Measurements from ENCODE around the gene ZC3H7A.

The ZC3H7A gene

DNA sequence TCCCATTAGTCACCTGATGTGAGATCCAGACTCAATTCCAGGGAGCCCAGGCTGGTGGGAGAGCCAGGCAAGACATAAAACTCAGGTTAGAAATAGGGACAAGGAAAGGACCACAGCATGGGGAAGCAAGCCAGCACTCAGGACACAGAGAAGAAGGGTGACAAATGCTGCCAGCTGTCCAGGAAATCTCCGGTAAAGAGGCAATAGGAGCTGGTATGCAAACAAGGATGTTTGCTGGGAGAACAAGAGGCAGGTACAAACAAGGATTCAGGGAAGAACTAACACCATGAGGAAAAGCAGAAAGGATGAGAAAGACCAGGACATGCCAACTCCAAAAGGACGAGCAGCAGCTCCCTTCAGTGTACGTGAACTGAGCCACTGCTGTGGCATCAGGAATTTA is 44.2 kb downstream of the ZC3H7A start:
- Histone ChIP-seq H3K4me1 (ENCODE audit: control insufficient read depth in 2 of 2, insufficient read depth in 1 of 2, low read depth in 1 of 2, low read length in 2 of 2) (no peaks in the 10 kb centered on the region), H3K36me3 (replicated peaks in 1 of 2; ENCODE audit: control insufficient read depth in 2 of 2, insufficient read depth in 2 of 2, low read length in 2 of 2) (peaks cover 38 to 92% of the 10 kb centered on the region in 2 donors), H2BK120ac (ENCODE audit: low read depth, low read length) (no peak overlapping the region), H3K79me1 (ENCODE audit: low read depth, low read length) (peaks cover 2% of the 10 kb centered on the region), H4K8ac (ENCODE audit: low read depth, low read length) (no peak overlapping the region), H3K9me3 (replicated peaks in 1 of 2; ENCODE audit: control insufficient read depth in 2 of 2, insufficient read depth in 1 of 2, low read depth in 1 of 2, low read length in 2 of 2) (no peaks in the 10 kb centered on the region), H3K4me2 (ENCODE audit: insufficient read depth, low read length, poor library complexity, severe bottlenecking) (no peak overlapping the region), H2BK15ac (ENCODE audit: low read length) (no peak overlapping the region), H3K27me3 (ENCODE audit: control insufficient read depth in 3 of 3, insufficient read depth in 3 of 3, low read depth in 1 of 3, low read length in 3 of 3) (no peaks in the 10 kb centered on the region), H3K27ac (replicated peaks; ENCODE audit: low read length) (no peak overlapping the region), H2AK5ac (ENCODE audit: low read depth, low read length) (no peak overlapping the region), H2BK5ac (ENCODE audit: low read length) (no peak overlapping the region), H3K9ac (ENCODE audit: low read depth, low read length, poor library complexity) (no peak overlapping the region), H3K4me3 (ENCODE audit: low read length in 2 of 2) (no peak overlapping the region), H3K14ac (ENCODE audit: low read length) (no peak overlapping the region), H4K91ac (ENCODE audit: low read depth, low read length, poor library complexity) (no peak overlapping the region), H2BK12ac (ENCODE audit: low read length) (no peak overlapping the region), H3K4ac (ENCODE audit: low read length) (no peak overlapping the region), H3K18ac (ENCODE audit: low read length) (no peak overlapping the region), H3K23ac (ENCODE audit: low read depth, low read length, poor library complexity) (no peak overlapping the region), H2AFZ (ENCODE audit: low read length) (no peak overlapping the region)
- no CpG with 5 or more reads among the region's 3 CpGs for WGBS, 2 donors (ENCODE audit: extremely low coverage in 2 of 2, insufficient read length in 2 of 2, insufficient replicate concordance in 1 of 2)
- DNase-seq (ENCODE audit: low spot score): no peak

GRCh38 chr16:11750056-11750455 is 47.0 kb downstream of the ZC3H7A start:
- H3K27ac ChIP-seq (replicated peaks; ENCODE audit: low read length): no peak overlapping the region
- H3K9ac ChIP-seq (ENCODE audit: low read depth, low read length, poor library complexity): no peak overlapping the region
- H2AK5ac ChIP-seq (ENCODE audit: low read depth, low read length): no peak overlapping the region
- H3K14ac ChIP-seq (ENCODE audit: low read length): no peak overlapping the region
- H3K18ac ChIP-seq (ENCODE audit: low read length): no peak overlapping the region
- no peak overlapping the region for H2BK120ac ChIP-seq (ENCODE audit: low read depth, low read length)
- peaks cover 2% of the 10 kb centered on the region for H3K79me1 ChIP-seq (ENCODE audit: low read depth, low read length)
- DNase-seq (ENCODE audit: low spot score): no peak
- no peak overlapping the region for H2BK5ac ChIP-seq (ENCODE audit: low read length)
- no peak overlapping the region for H3K4me2 ChIP-seq (ENCODE audit: insufficient read depth, low read length, poor library complexity, severe bottlenecking)
- H2AFZ ChIP-seq (ENCODE audit: low read length): no peak overlapping the region
- H4K8ac ChIP-seq (ENCODE audit: low read depth, low read length): no peak overlapping the region
- no peaks in the 10 kb centered on the region for H3K4me1 ChIP-seq (ENCODE audit: control insufficient read depth in 2 of 2, insufficient read depth in 1 of 2, low read depth in 1 of 2, low read length in 2 of 2)
- H3K4ac ChIP-seq (ENCODE audit: low read length): no peak overlapping the region
- H3K27me3 ChIP-seq (ENCODE audit: control insufficient read depth in 3 of 3, insufficient read depth in 3 of 3, low read depth in 1 of 3, low read length in 3 of 3): no peaks in the 10 kb centered on the region
- no peak overlapping the region for H2BK15ac ChIP-seq (ENCODE audit: low read length)
- H4K91ac ChIP-seq (ENCODE audit: low read depth, low read length, poor library complexity): no peak overlapping the region
- H3K23ac ChIP-seq (ENCODE audit: low read depth, low read length, poor library complexity): no peak overlapping the region
- no peaks in the 10 kb centered on the region for H3K9me3 ChIP-seq (replicated peaks in 1 of 2; ENCODE audit: control insufficient read depth in 2 of 2, insufficient read depth in 1 of 2, low read depth in 1 of 2, low read length in 2 of 2)
- WGBS, 2 donors (ENCODE audit: extremely low coverage in 2 of 2, insufficient read length in 2 of 2, insufficient replicate concordance in 1 of 2): no CpG with 5 or more reads among the region's 7 CpGs
- peaks cover 22 to 69% of the 10 kb centered on the region in 2 donors for H3K36me3 ChIP-seq (replicated peaks in 1 of 2; ENCODE audit: control insufficient read depth in 2 of 2, insufficient read depth in 2 of 2, low read length in 2 of 2)
- H2BK12ac ChIP-seq (ENCODE audit: low read length): no peak overlapping the region
- no peak overlapping the region for H3K4me3 ChIP-seq (ENCODE audit: low read length in 2 of 2)

GRCh38 chr16:11748404-11749254 is 48.4 kb downstream of the ZC3H7A start:
- no peak overlapping the region for H3K9ac ChIP-seq (ENCODE audit: low read depth, low read length, poor library complexity)
- H3K18ac ChIP-seq (ENCODE audit: low read length): no peak overlapping the region
- H2BK12ac ChIP-seq (ENCODE audit: low read length): no peak overlapping the region
- H3K4me3 ChIP-seq (ENCODE audit: low read length in 2 of 2): no peak overlapping the region
- peaks cover 22 to 58% of the 10 kb centered on the region in 2 donors for H3K36me3 ChIP-seq (replicated peaks in 1 of 2; ENCODE audit: control insufficient read depth in 2 of 2, insufficient read depth in 2 of 2, low read length in 2 of 2)
- H3K79me1 ChIP-seq (ENCODE audit: low read depth, low read length): no peaks in the 10 kb centered on the region
- no peak overlapping the region for H4K91ac ChIP-seq (ENCODE audit: low read depth, low read length, poor library complexity)
- no peak overlapping the region for H2BK120ac ChIP-seq (ENCODE audit: low read depth, low read length)
- no CpG with 5 or more reads among the region's 13 CpGs for WGBS, 2 donors (ENCODE audit: extremely low coverage in 2 of 2, insufficient read length in 2 of 2, insufficient replicate concordance in 1 of 2)
- H3K4ac ChIP-seq (ENCODE audit: low read length): no peak overlapping the region
- H3K14ac ChIP-seq (ENCODE audit: low read length): no peak overlapping the region
- no peak for DNase-seq (ENCODE audit: low spot score)
- H2AK5ac ChIP-seq (ENCODE audit: low read depth, low read length): no peak overlapping the region
- H2BK5ac ChIP-seq (ENCODE audit: low read length): no peak overlapping the region
- no peak overlapping the region for H3K4me2 ChIP-seq (ENCODE audit: insufficient read depth, low read length, poor library complexity, severe bottlenecking)
- no peaks in the 10 kb centered on the region for H3K27me3 ChIP-seq (ENCODE audit: control insufficient read depth in 3 of 3, insufficient read depth in 3 of 3, low read depth in 1 of 3, low read length in 3 of 3)
- H2AFZ ChIP-seq (ENCODE audit: low read length): no peak overlapping the region
- H4K8ac ChIP-seq (ENCODE audit: low read depth, low read length): no peak overlapping the region
- H3K23ac ChIP-seq (ENCODE audit: low read depth, low read length, poor library complexity): no peak overlapping the region
- no peak overlapping the region for H2BK15ac ChIP-seq (ENCODE audit: low read length)
- no peaks in the 10 kb centered on the region for H3K4me1 ChIP-seq (ENCODE audit: control insufficient read depth in 2 of 2, insufficient read depth in 1 of 2, low read depth in 1 of 2, low read length in 2 of 2)
- no peaks in the 10 kb centered on the region for H3K9me3 ChIP-seq (replicated peaks in 1 of 2; ENCODE audit: control insufficient read depth in 2 of 2, insufficient read depth in 1 of 2, low read depth in 1 of 2, low read length in 2 of 2)
- no peak overlapping the region for H3K27ac ChIP-seq (replicated peaks; ENCODE audit: low read length)

DNA sequence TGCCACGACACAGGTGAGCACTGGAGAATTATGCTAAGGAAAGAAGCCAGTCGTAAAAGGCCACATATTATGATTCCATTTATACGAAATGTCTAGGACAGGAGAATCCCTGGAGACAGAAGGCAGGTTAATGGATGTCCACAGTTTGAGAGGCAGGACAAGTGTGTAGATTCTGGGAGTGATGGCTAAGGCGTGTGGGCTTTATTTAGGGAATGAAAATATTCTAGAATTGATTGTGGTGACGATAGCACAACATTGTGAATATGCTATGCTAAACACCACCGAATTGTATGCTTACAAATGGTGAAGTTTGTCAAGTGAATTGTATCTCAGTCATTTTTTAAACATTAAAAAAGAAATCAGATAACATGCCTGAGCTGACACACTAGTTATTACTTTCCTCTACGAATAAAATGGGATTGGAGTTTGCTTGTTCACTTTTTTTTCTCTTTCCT is 49.1 kb downstream of the ZC3H7A start:
- H2AK5ac ChIP-seq (ENCODE audit: low read depth, low read length): no peak overlapping the region
- H3K27ac ChIP-seq (replicated peaks; ENCODE audit: low read length): no peak overlapping the region
- H3K23ac ChIP-seq (ENCODE audit: low read depth, low read length, poor library complexity): no peak overlapping the region
- H2BK12ac ChIP-seq (ENCODE audit: low read length): no peak overlapping the region
- WGBS, 2 donors (ENCODE audit: extremely low coverage in 2 of 2, insufficient read length in 2 of 2, insufficient replicate concordance in 1 of 2): no CpG with 5 or more reads among the region's 7 CpGs
- no peak overlapping the region for H4K91ac ChIP-seq (ENCODE audit: low read depth, low read length, poor library complexity)
- H3K18ac ChIP-seq (ENCODE audit: low read length): no peak overlapping the region
- no peak overlapping the region for H3K4me3 ChIP-seq (ENCODE audit: low read length in 2 of 2)
- H2AFZ ChIP-seq (ENCODE audit: low read length): no peak overlapping the region
- no peak overlapping the region for H3K4me2 ChIP-seq (ENCODE audit: insufficient read depth, low read length, poor library complexity, severe bottlenecking)
- H3K36me3 ChIP-seq (replicated peaks in 1 of 2; ENCODE audit: control insufficient read depth in 2 of 2, insufficient read depth in 2 of 2, low read length in 2 of 2): peaks cover 20 to 52% of the 10 kb centered on the region in 2 donors
- no peak overlapping the region for H2BK15ac ChIP-seq (ENCODE audit: low read length)
- H3K79me1 ChIP-seq (ENCODE audit: low read depth, low read length): no peaks in the 10 kb centered on the region
- H4K8ac ChIP-seq (ENCODE audit: low read depth, low read length): no peak overlapping the region
- H3K9me3 ChIP-seq (replicated peaks in 1 of 2; ENCODE audit: control insufficient read depth in 2 of 2, insufficient read depth in 1 of 2, low read depth in 1 of 2, low read length in 2 of 2): no peaks in the 10 kb centered on the region
- H3K4ac ChIP-seq (ENCODE audit: low read length): no peak overlapping the region
- no peaks in the 10 kb centered on the region for H3K27me3 ChIP-seq (ENCODE audit: control insufficient read depth in 3 of 3, insufficient read depth in 3 of 3, low read depth in 1 of 3, low read length in 3 of 3)
- no peak for DNase-seq (ENCODE audit: low spot score)
- no peak overlapping the region for H2BK5ac ChIP-seq (ENCODE audit: low read length)
- H3K4me1 ChIP-seq (ENCODE audit: control insufficient read depth in 2 of 2, insufficient read depth in 1 of 2, low read depth in 1 of 2, low read length in 2 of 2): no peaks in the 10 kb centered on the region
- H2BK120ac ChIP-seq (ENCODE audit: low read depth, low read length): no peak overlapping the region
- no peak overlapping the region for H3K14ac ChIP-seq (ENCODE audit: low read length)
- H3K9ac ChIP-seq (ENCODE audit: low read depth, low read length, poor library complexity): no peak overlapping the region
